ENCODE results near the gene ZNF407. TPM values are rescaled to one million over a fixed set of nuclear protein-coding genes. Genes with fewer than 3 reads are reported as not detected.
A peak's percentile ranks its signal among the peaks of the same experiment; 100 is the strongest.

The ZNF407 gene
- total and polyA plus RNA-seq, 10 donors = 2.0 to 41.0 (median 26.3) TPM

- Histone ChIP-seq H3K27me3 (replicated peaks in 1 of 7) (no peaks in the 10 kb centered on the region), H3K27ac (no peak overlapping the region), H3K4me3 (no peak overlapping the region), H3K36me3 (peaks cover 0 to 5% (median 0%) of the 10 kb centered on the region in 6 donors), H3K4me1 (peaks cover 0 to 32% (median 2%) of the 10 kb centered on the region in 6 donors), H3K9me3 (peaks cover 0 to 12% (median 7%) of the 10 kb centered on the region in 8 donors)
- 54 to 74% (median 66%) methylated on average over 7 of the region's 7 CpGs for WGBS, 5 donors
- TF ChIP-seq POLR2AphosphoS5 (IDR thresholded peaks at IDR 0.05) (no peak), CTCF (IDR thresholded peaks at IDR 0.05 in 8 of 11, conservative IDR thresholded peaks at IDR 0.05 in 3 of 11) (no peak), POLR2A (IDR thresholded peaks at IDR 0.05) (no peak)
- no peak for DNase-seq
- intact Hi-C loops (cut with DNase I; ENCODE audit: low total_unique reads) = no loop called here
Measured at GRCh38 chr18:74616494-74616893, 18.8 kb downstream of the ZNF407 start.

GRCh38 chr18:74617486-74617885, 19.8 kb downstream of the ZNF407 start:
- H3K9me3 ChIP-seq = peaks cover 0 to 12% (median 7%) of the 10 kb centered on the region in 8 donors
- H3K27ac ChIP-seq = no peak overlapping the region
- TF ChIP-seq CTCF (IDR thresholded peaks at IDR 0.05 in 8 of 11, conservative IDR thresholded peaks at IDR 0.05 in 3 of 11) (no peak), POLR2AphosphoS5 (IDR thresholded peaks at IDR 0.05) (no peak), POLR2A (IDR thresholded peaks at IDR 0.05) (no peak)
- no peaks in the 10 kb centered on the region for H3K27me3 ChIP-seq (replicated peaks in 1 of 7)
- peaks cover 0 to 37% (median 8%) of the 10 kb centered on the region in 6 donors for H3K4me1 ChIP-seq
- DNase-seq = no peak
- 72 to 80% (median 79%) methylated on average over 2 of the region's 2 CpGs for WGBS, 5 donors
- peaks cover 0 to 5% (median 0%) of the 10 kb centered on the region in 6 donors for H3K36me3 ChIP-seq
- intact Hi-C loops (cut with DNase I; ENCODE audit: low total_unique reads) = no loop called here
- no peak overlapping the region for H3K4me3 ChIP-seq

- Histone ChIP-seq H3K27me3 (replicated peaks in 1 of 7) (no peaks in the 10 kb centered on the region), H3K4me3 (no peak overlapping the region), H3K27ac (no peak overlapping the region), H3K9me3 (no peaks in the 10 kb centered on the region), H3K36me3 (no peaks in the 10 kb centered on the region), H3K4me1 (peaks cover 0 to 38% (median 10%) of the 10 kb centered on the region in 6 donors)
- WGBS, 5 donors = 56 to 79% (median 73%) methylated on average over 9 of the region's 9 CpGs
- intact Hi-C loops (cut with DNase I; ENCODE audit: low total_unique reads) = no loop called here
- TF ChIP-seq CTCF (IDR thresholded peaks at IDR 0.05 in 8 of 11, conservative IDR thresholded peaks at IDR 0.05 in 3 of 11) = no peak
- TF ChIP-seq POLR2AphosphoS5 (IDR thresholded peaks at IDR 0.05) = no peak
- no peak for TF ChIP-seq POLR2A (IDR thresholded peaks at IDR 0.05)
- DNase-seq = no peak
Measured at GRCh38 chr18:74622072-74622471, 24.4 kb downstream of the ZNF407 start.

- WGBS, 5 donors = 79 to 83% (median 81%) methylated on average over 24 of the region's 24 CpGs
- Histone ChIP-seq H3K27ac (no peak overlapping the region), H3K4me3 (no peak overlapping the region), H3K36me3 (no peaks in the 10 kb centered on the region), H3K9me3 (no peaks in the 10 kb centered on the region), H3K4me1 (peaks cover 0 to 38% (median 10%) of the 10 kb centered on the region in 6 donors), H3K27me3 (replicated peaks in 1 of 7) (no peaks in the 10 kb centered on the region)
- TF ChIP-seq POLR2A (IDR thresholded peaks at IDR 0.05) (no peak), CTCF (IDR thresholded peaks at IDR 0.05 in 8 of 11, conservative IDR thresholded peaks at IDR 0.05 in 3 of 11) (peak in 7 of 11 experiments; percentile 21 to 50 (median 34)), POLR2AphosphoS5 (IDR thresholded peaks at IDR 0.05) (no peak)
- DNase-seq = no peak
- intact Hi-C loops (cut with DNase I; ENCODE audit: low total_unique reads) = no loop called here
Measured at GRCh38 chr18:74623047-74623816, 25.6 kb downstream of the ZNF407 start.
